Hepatocyte (in vitro differentiated cells): ENCODE measurements around the gene RTN4RL1.

Experiments
- CTCF ChIP-seq: fragments of 200-600 bp; sonication (generic); IDR thresholded peaks from 2 replicates; pipeline ENCODE4 v1.5.1; 2016; ENCODE audit warnings: antibody characterized with exemption, mild to moderate bottlenecking; ENCODE audit not compliant: poor library complexity
- EZH2 ChIP-seq: fragments of 200-600 bp; sonication (generic); IDR thresholded peaks from 2 replicates; pipeline ENCODE4 v1.6.1; 2016; ENCODE audit warnings: antibody characterized with exemption, mild to moderate bottlenecking, borderline replicate concordance
- EZH2phosphoT487 ChIP-seq: fragments of 200-600 bp; sonication (generic); IDR thresholded peaks from one replicate; pipeline ENCODE4 v1.6.1; 2018; ENCODE audit warnings: antibody characterized with exemption, mild to moderate bottlenecking, low read depth, moderate library complexity; ENCODE audit not compliant: unreplicated experiment, severe bottlenecking

GRCh38 chr17:1978396-1978949 lies 46.7 kb downstream of the RTN4RL1 start:
- no peak for TF ChIP-seq CTCF
- no peak for TF ChIP-seq EZH2
- TF ChIP-seq EZH2phosphoT487 = no peak
